ENCODE results near the gene FBH1. TPM values are rescaled to one million over a fixed set of nuclear protein-coding genes. Genes with fewer than 3 reads are reported as not detected.
A peak's percentile ranks its signal among the peaks of the same experiment; 100 is the strongest.
"Not testable (repeated sequence)": the region's sequence is repeated elsewhere in the genome, so short reads cannot be mapped to it uniquely, and the experiment has no call there.

FBH1 gene
- total RNA-seq, 1 donor from 2014 or later: 84.5 TPM

- DNase-seq (ENCODE audit: extremely low read depth, low read depth, low spot score): no peak
These were observed 47.0 kb downstream of the FBH1 start for GRCh38 chr10:5937016-5937415.

GRCh38 chr10:5938291-5938690 lies 48.2 kb downstream of the FBH1 start:
- no peak for DNase-seq (ENCODE audit: extremely low read depth, low read depth, low spot score)

- DNase-seq (ENCODE audit: extremely low read depth, low read depth, low spot score): no peak
These were observed 50.8 kb downstream of the FBH1 start for GRCh38 chr10:5940807-5941218.

- DNase-seq (ENCODE audit: extremely low read depth, low read depth, low spot score): no peak
These were observed 51.5 kb downstream of the FBH1 start for GRCh38 chr10:5941579-5941978.

GRCh38 chr10:5942001-5942400 lies 52.0 kb downstream of the FBH1 start:
- no peak for DNase-seq (ENCODE audit: extremely low read depth, low read depth, low spot score)

GRCh38 chr10:5942474-5942873 lies 52.4 kb downstream of the FBH1 start:
- no peak for DNase-seq (ENCODE audit: extremely low read depth, low read depth, low spot score)

- no peak for DNase-seq (ENCODE audit: extremely low read depth, low read depth, low spot score)
These were observed 53.5 kb downstream of the FBH1 start for GRCh38 chr10:5943536-5943935.

GRCh38 chr10:5944389-5945189 lies 54.5 kb downstream of the FBH1 start:
- DNase-seq (ENCODE audit: extremely low read depth, low read depth, low spot score): peak; percentile 98

- DNase-seq (ENCODE audit: extremely low read depth, low read depth, low spot score): no peak
These were observed 55.1 kb downstream of the FBH1 start for GRCh38 chr10:5945190-5945509.

- peak; percentile 77 for DNase-seq (ENCODE audit: extremely low read depth, low read depth, low spot score)
These were observed 55.7 kb downstream of the FBH1 start for GRCh38 chr10:5945561-5946418.

GRCh38 chr10:5946419-5946775 lies 56.4 kb downstream of the FBH1 start:
- DNase-seq (ENCODE audit: extremely low read depth, low read depth, low spot score): not testable (repeated sequence)

- DNase-seq (ENCODE audit: extremely low read depth, low read depth, low spot score): no peak
These were observed 56.7 kb downstream of the FBH1 start for GRCh38 chr10:5946786-5947185.

- DNase-seq (ENCODE audit: extremely low read depth, low read depth, low spot score): no peak
These were observed 57.6 kb downstream of the FBH1 start for GRCh38 chr10:5947471-5948207.

- DNase-seq (ENCODE audit: extremely low read depth, low read depth, low spot score): no peak
These were observed 58.2 kb downstream of the FBH1 start for GRCh38 chr10:5948208-5948585.

GRCh38 chr10:5949009-5949759 lies 59.1 kb downstream of the FBH1 start:
- DNase-seq (ENCODE audit: extremely low read depth, low read depth, low spot score): no peak

GRCh38 chr10:5951167-5951711 lies 61.2 kb downstream of the FBH1 start:
- DNase-seq (ENCODE audit: extremely low read depth, low read depth, low spot score): no peak

- DNase-seq (ENCODE audit: extremely low read depth, low read depth, low spot score): no peak
These were observed 61.8 kb downstream of the FBH1 start for GRCh38 chr10:5951721-5952407.

GRCh38 chr10:5952731-5953385 lies 62.8 kb downstream of the FBH1 start:
- DNase-seq (ENCODE audit: extremely low read depth, low read depth, low spot score): no peak

GRCh38 chr10:5953676-5954075 lies 63.6 kb downstream of the FBH1 start:
- no peak for DNase-seq (ENCODE audit: extremely low read depth, low read depth, low spot score)

All from glomerular endothelial cell (primary cell).